ENCODE data around the gene SPATA25. TPM values are rescaled to one million over a fixed set of nuclear protein-coding genes. Genes with fewer than 3 reads are reported as not detected.

The SPATA25 gene
- total RNA-seq (2021; ENCODE audit: unreplicated experiment) = 1.8 TPM
- polyA plus RNA-seq (2012; ENCODE audit: insufficient read length) = 0.99 TPM
- percentile 51 among the genes with signal in this experiment for Bru-seq, nascent RNA
- BruChase-seq, experiment 1, labeled RNA remaining after a 2-hour chase = percentile 54 among the genes with signal in this experiment
- BruChase-seq, experiment 2, labeled RNA remaining after a 6-hour chase = percentile 46 among the genes with signal in this experiment
- long read RNA-seq = 0 reads

GRCh38 chr20:45887346-45887715, at the start of gene SPATA25:
SPATA25 (minus strand) TSS chr20:45887622; CDS start chr20:45887590, 32 bp downstream.
- ATAC-seq (no peak), DNase-seq (ENCODE audit: low read depth, low spot score) (no peak)
- Histone ChIP-seq H3K36me3 (ENCODE audit: control insufficient read depth, insufficient read depth, low read length) (peaks cover 2% of the 10 kb centered on the region; the same call in 1 of the 2 replicates), H3K4me1 (ENCODE audit: control insufficient read depth, insufficient read depth, low read length) (peaks cover 14% of the 10 kb centered on the region), H3K27me3 (ENCODE audit: control insufficient read depth, insufficient read depth, low read length) (no peaks in the 10 kb centered on the region), H3K9me3 (ENCODE audit: control insufficient read depth, insufficient read depth, low read depth, low read length) (no peaks in the 10 kb centered on the region), H3K27ac (ENCODE audit: low read length) (no peak within 1 kb of the TSS), H3K4me3 (ENCODE audit: low read depth in 2 of 2, low read length in 2 of 2) (no peak within 1 kb of the TSS)
- intact Hi-C loops (cut with micrococcal nuclease; ENCODE audit: unreplicated experiment) (no loop called here), in situ Hi-C loops (cut with HindIII; ENCODE audit: low pct_unique_long_range_greater_than_20kb, low sequenced_read_pairs) (no loop called here)
- ChIA-PET CTCF (no interaction called here), POLR2A (no interaction called here)
- no TSS peak for BruUV-seq (replicated peaks)
- TF ChIP-seq POLR2AphosphoS5 (IDR thresholded peaks at IDR 0.05; ENCODE audit: low read depth, low read length) (no peak), TCF7L2 (IDR thresholded peaks at IDR 0.05; ENCODE audit: low read depth, low read length) (no peak), SIN3A (IDR thresholded peaks at IDR 0.05; ENCODE audit: borderline replicate concordance, insufficient read depth, low read depth, low read length) (no peak)
- TF ChIP-seq, protein P1, sequence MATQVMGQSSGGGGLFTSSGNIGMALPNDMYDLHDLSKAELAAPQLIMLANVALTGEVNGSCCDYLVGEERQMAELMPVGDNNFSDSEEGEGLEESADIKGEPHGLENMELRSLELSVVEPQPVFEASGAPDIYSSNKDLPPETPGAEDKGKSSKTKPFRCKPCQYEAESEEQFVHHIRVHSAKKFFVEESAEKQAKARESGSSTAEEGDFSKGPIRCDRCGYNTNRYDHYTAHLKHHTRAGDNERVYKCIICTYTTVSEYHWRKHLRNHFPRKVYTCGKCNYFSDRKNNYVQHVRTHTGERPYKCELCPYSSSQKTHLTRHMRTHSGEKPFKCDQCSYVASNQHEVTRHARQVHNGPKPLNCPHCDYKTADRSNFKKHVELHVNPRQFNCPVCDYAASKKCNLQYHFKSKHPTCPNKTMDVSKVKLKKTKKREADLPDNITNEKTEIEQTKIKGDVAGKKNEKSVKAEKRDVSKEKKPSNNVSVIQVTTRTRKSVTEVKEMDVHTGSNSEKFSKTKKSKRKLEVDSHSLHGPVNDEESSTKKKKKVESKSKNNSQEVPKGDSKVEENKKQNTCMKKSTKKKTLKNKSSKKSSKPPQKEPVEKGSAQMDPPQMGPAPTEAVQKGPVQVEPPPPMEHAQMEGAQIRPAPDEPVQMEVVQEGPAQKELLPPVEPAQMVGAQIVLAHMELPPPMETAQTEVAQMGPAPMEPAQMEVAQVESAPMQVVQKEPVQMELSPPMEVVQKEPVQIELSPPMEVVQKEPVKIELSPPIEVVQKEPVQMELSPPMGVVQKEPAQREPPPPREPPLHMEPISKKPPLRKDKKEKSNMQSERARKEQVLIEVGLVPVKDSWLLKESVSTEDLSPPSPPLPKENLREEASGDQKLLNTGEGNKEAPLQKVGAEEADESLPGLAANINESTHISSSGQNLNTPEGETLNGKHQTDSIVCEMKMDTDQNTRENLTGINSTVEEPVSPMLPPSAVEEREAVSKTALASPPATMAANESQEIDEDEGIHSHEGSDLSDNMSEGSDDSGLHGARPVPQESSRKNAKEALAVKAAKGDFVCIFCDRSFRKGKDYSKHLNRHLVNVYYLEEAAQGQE (IDR thresholded peaks at IDR 0.05; ENCODE audit: insufficient read depth in 1 of 2, low read depth in 2 of 2, low read length in 1 of 2) = no peak
- TF ChIP-seq, protein P2, sequence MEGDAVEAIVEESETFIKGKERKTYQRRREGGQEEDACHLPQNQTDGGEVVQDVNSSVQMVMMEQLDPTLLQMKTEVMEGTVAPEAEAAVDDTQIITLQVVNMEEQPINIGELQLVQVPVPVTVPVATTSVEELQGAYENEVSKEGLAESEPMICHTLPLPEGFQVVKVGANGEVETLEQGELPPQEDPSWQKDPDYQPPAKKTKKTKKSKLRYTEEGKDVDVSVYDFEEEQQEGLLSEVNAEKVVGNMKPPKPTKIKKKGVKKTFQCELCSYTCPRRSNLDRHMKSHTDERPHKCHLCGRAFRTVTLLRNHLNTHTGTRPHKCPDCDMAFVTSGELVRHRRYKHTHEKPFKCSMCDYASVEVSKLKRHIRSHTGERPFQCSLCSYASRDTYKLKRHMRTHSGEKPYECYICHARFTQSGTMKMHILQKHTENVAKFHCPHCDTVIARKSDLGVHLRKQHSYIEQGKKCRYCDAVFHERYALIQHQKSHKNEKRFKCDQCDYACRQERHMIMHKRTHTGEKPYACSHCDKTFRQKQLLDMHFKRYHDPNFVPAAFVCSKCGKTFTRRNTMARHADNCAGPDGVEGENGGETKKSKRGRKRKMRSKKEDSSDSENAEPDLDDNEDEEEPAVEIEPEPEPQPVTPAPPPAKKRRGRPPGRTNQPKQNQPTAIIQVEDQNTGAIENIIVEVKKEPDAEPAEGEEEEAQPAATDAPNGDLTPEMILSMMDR (IDR thresholded peaks at IDR 0.05) = no peak

DNA sequence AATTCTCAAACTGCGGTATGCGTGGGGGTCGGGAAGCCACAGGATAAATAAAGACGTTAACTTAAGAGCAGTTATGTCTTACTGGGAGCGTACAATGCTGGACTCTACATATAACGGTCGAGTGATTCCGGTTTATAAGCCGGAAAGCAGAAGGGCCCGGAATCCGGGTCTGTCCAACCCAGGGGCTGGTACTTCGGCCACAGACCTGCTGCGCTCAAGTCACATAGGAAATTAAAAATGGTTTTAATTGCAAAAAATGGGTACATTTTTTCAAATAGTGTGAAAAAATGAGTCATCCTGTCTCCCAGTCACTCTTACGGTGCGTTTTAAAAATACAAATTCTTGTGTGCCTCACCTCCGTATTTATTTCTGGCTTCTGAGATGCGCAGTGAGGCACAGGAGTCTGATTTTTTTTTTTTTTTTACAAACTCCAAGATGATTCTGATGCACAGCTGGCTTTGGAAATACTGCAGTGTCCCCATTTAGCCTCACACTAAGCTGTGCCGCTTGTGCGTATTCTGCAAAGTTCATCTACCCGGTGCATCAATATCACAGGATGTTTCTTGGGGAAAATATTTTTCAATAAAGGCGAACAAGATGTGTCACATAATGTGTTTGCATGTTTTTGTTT, 48.1 kb upstream of the SPATA25 start:
- BruUV-seq (replicated peaks) = TSS peak; percentile 92
- Histone ChIP-seq H3K9me3 (ENCODE audit: control insufficient read depth, insufficient read depth, low read depth, low read length) (no peaks in the 10 kb centered on the region), H3K27me3 (ENCODE audit: control insufficient read depth, insufficient read depth, low read length) (no peaks in the 10 kb centered on the region), H3K27ac (ENCODE audit: low read length) (peak overlapping the region; percentile 90), H3K4me1 (ENCODE audit: control insufficient read depth, insufficient read depth, low read length) (peaks cover 12% of the 10 kb centered on the region), H3K4me3 (ENCODE audit: low read depth in 2 of 2, low read length in 2 of 2) (peak overlapping the region; percentile 77 to 99), H3K36me3 (ENCODE audit: control insufficient read depth, insufficient read depth, low read length) (no peaks in the 10 kb centered on the region; the same call in 1 of the 2 replicates)
- POLR2A ChIA-PET = interaction anchor here (0.5 to 0.8 kb wide), 8 partner anchors 14 to 465 kb away, joined by 3 to 14 read pairs (median 7); no protein-coding TSS in a partner anchor
- ATAC-seq = peak; percentile 17
- no peak; the same call in 1 of the 2 replicates for TF ChIP-seq TCF7L2 (IDR thresholded peaks at IDR 0.05; ENCODE audit: low read depth, low read length)
- no peak for TF ChIP-seq SIN3A (IDR thresholded peaks at IDR 0.05; ENCODE audit: borderline replicate concordance, insufficient read depth, low read depth, low read length)
- TF ChIP-seq, protein P1 (IDR thresholded peaks at IDR 0.05; ENCODE audit: insufficient read depth in 1 of 2, low read depth in 2 of 2, low read length in 1 of 2) = no peak
- TF ChIP-seq, protein P2 (IDR thresholded peaks at IDR 0.05) = no peak
- TF ChIP-seq POLR2AphosphoS5 (IDR thresholded peaks at IDR 0.05; ENCODE audit: low read depth, low read length) = no peak
- no peak for DNase-seq (ENCODE audit: low read depth, low spot score)
- CTCF ChIA-PET = no interaction called here
- intact Hi-C loops (cut with micrococcal nuclease; ENCODE audit: unreplicated experiment) = no loop called here
- in situ Hi-C loops (cut with HindIII; ENCODE audit: low pct_unique_long_range_greater_than_20kb, low sequenced_read_pairs) = no loop called here
